GM10847 (cell line): ENCODE measurements around the gene TNPO1.
A peak's percentile ranks its signal among the peaks of the same experiment; 100 is the strongest.

Experiments used
- POLR2A ChIP-seq: IDR thresholded peaks from 2 replicates; pipeline ENCODE4 v1.6.1; 2011; ENCODE audit not compliant: insufficient read length; ENCODE audit errors: extremely low read depth

The TNPO1 gene

GRCh38 chr5:72842816-72843215 is 26.4 kb downstream of the TNPO1 start:
- TF ChIP-seq POLR2A, result no peak

GRCh38 chr5:72844218-72844603 is 27.8 kb downstream of the TNPO1 start:
- no peak for TF ChIP-seq POLR2A

- TF ChIP-seq POLR2A, result no peak
Measured at GRCh38 chr5:72845889-72846288, 29.4 kb downstream of the TNPO1 start.

- TF ChIP-seq POLR2A, result no peak
Measured at GRCh38 chr5:72846483-72846882, 30.0 kb downstream of the TNPO1 start.

- no peak for TF ChIP-seq POLR2A
Measured at GRCh38 chr5:72847439-72847838, 31.0 kb downstream of the TNPO1 start.

GRCh38 chr5:72847989-72848473 is 31.6 kb downstream of the TNPO1 start:
- TF ChIP-seq POLR2A, result peak; percentile 95

- TF ChIP-seq POLR2A, result peak; percentile 40
Measured at GRCh38 chr5:72848474-72849428, 32.3 kb downstream of the TNPO1 start.

- TF ChIP-seq POLR2A, result no peak
Measured at GRCh38 chr5:72849546-72849945, 33.1 kb downstream of the TNPO1 start.

- TF ChIP-seq POLR2A, result no peak
Measured at GRCh38 chr5:72850113-72850512, 33.7 kb downstream of the TNPO1 start.

- no peak for TF ChIP-seq POLR2A
Measured at GRCh38 chr5:72852356-72852755, 35.9 kb downstream of the TNPO1 start.

- TF ChIP-seq POLR2A, result no peak
Measured at GRCh38 chr5:72854419-72854818, 38.0 kb downstream of the TNPO1 start.

- no peak for TF ChIP-seq POLR2A
Measured at GRCh38 chr5:72855821-72856220, 39.4 kb downstream of the TNPO1 start.

- TF ChIP-seq POLR2A, result no peak
Measured at GRCh38 chr5:72857396-72857795, 40.9 kb downstream of the TNPO1 start.

GRCh38 chr5:72859127-72859526 is 42.7 kb downstream of the TNPO1 start:
- TF ChIP-seq POLR2A, result no peak

- no peak for TF ChIP-seq POLR2A
Measured at GRCh38 chr5:72860499-72860898, 44.0 kb downstream of the TNPO1 start.

- no peak for TF ChIP-seq POLR2A
Measured at GRCh38 chr5:72871366-72872024, 55.0 kb downstream of the TNPO1 start.
